NCI-H526 treated with DMSO at 0.1 percent for 48 hours (cell line): ENCODE measurements around the gene BYSL.

Experiments used
- DNase-seq: peaks from one replicate; lab custom pipeline; 2025; lab: John Stamatoyannopoulos, UW

BYSL gene

GRCh38 chr6:41976794-41977484, 55.6 kb downstream of the BYSL start:
- DNase-seq, result no peak
